Cardiac septum (tissue), 1 donor: ENCODE measurements around the gene C20orf144. TPM values are rescaled to one million over a fixed set of nuclear protein-coding genes. Genes with fewer than 3 reads are reported as not detected.
"Not testable (repeated sequence)": the region's sequence is repeated elsewhere in the genome, so short reads cannot be mapped to it uniquely, and the experiment has no call there.

ENCODE experiments used
- DNase-seq: peaks from one replicate; pipeline ENCODE4 v3.0.0-alpha.2; 2020; ENCODE audit warnings: low spot score
- intact Hi-C: fragments of 100-400 bp; cut with DNase I; formaldehyde crosslinking; loops from one replicate; pipeline ENCODE4 v1.14.0; 2022
- long read RNA-seq: library from polyadenylated mRNA; unstranded; transcript quantifications from one replicate; pipeline ENCODE4 v2.0.0, GENCODE V29; 2021
- total RNA-seq: library from RNA; stranded (reverse); fragmentation: NEBNext Ultra II Directional; extraction: Animal tissue kit (Norgen Biotek cat#: 25700); gene quantifications from one replicate; pipeline ENCODE4 v1.2.1, GENCODE V29; 2021
- donor health status: DM: no; HTN: no; CAD: no.

C20orf144 gene
- not detected for total RNA-seq
- long read RNA-seq = 0 reads

GRCh38 chr20:33662172-33662571 lies at the start of gene C20orf144:
C20orf144 (plus strand) TSS chr20:33662327; CDS start chr20:33662346, 19 bp downstream.
- intact Hi-C loops = no loop called here
- no peak for DNase-seq

DNA sequence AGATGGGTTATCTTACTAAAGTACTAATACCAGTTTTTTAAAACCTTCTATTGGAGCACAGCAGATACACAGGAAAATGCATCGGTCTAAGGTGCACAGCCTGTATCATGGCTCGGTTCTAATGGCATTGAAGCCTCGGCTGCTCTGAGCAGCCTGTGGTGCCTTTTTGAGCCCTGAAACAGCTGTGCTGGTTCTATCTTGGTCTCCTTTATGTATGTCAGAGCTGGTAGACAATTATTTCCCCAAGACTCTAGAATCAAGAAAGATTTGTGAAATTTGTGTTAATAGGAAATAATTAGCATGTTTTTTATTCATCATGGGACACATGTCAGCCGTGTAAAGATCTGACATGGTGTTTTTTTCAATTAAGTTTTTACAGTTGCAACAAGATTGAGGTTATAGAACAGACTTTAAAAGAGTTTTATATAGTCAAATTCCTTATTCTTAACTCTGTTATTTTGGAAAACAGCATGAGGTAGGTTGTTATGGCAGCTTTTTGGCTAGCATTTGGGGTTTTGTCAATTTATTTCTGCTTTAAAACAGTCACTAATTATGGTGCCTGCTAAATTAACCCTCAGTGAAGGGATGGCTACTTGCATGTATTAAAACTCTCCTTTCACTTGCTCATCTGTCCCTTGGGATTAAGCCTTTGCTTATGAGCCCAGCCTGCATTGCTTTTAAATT lies 40.3 kb upstream of the C20orf144 start:
- DNase-seq = no peak
- intact Hi-C loops = no loop called here

DNA sequence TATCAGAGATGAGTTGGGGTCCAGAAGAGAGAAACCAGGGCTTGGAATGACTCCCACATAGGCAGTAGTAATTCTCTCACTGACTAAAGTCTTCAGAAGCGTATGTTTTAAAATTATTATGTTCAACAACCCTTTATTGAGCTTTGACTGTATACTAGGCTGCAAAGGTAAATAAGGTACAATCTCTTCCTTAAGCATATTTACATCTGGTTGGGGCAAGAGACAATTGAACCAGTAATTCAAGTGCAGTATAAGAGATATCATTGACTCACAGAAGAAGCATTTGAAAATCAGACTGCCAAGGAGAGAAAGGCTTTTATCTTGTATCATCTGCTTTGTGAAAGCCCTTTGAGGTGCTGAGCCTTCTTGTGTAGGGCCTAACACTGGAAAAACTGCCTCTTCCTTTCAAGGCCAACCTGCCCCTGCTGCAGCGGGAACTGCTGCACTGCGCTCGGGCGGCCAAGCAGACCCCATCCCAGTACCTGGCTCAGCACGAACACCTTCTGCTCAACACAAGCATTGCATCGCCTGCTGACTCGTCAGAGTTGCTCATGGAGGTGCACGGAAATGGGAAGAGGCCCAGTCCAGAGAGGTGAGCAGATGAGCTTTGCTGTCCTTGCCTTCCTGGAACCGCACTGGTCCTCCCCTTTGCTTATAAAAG lies 39.3 kb upstream of the C20orf144 start:
- DNase-seq = no peak
- intact Hi-C loops = no loop called here

DNA sequence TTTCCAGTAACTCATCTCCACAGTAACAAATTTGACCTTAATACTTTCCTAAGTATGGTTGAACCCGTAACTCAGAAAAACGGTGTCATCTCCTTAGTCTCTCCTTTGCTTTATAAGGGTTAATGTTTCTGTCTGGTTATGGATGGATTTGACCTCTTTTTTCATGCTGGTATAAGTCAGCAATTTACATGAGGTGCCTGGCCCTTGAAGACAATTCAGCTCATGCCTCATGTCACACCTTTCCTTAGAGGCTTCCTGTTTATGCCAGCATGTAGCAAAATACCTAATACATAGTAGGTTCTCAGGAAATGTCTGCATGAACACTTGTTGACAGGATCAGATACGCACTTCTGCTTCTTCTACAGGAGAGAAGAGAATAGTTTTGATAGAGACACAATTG lies 37.7 kb upstream of the C20orf144 start:
- DNase-seq = no peak
- intact Hi-C loops = no loop called here

GRCh38 chr20:33626190-33626589 lies 35.9 kb upstream of the C20orf144 start:
- no peak for DNase-seq
- intact Hi-C loops = no loop called here

DNA sequence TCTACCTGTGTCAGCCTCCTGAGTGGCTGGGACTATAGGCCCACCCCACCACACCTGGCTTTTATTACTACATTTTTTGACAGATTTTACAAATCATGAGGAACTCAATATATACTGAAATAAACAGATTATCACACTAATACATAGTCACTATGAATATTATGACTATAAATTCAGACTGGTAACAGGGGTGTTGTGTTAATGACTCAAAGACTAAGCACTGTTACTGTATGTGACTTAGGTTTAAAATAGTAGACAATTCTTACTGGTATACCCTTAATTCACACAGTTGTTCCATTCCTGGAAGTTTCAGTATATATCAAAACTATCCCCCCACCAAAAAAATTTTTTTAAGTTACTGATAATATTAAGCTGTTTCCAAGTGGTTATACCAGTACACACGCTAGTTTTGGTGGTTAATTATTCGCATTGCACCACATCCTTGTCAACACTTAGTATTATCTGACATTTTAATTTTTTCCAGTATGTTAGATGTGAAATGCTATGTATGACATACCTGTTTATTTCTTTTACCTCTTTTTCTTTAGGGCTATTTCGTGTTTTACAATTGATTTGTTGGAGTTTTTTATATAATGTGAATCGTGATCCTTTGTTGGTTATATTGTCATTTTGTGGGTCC lies 34.4 kb upstream of the C20orf144 start:
- intact Hi-C loops = no loop called here
- DNase-seq = no peak

DNA sequence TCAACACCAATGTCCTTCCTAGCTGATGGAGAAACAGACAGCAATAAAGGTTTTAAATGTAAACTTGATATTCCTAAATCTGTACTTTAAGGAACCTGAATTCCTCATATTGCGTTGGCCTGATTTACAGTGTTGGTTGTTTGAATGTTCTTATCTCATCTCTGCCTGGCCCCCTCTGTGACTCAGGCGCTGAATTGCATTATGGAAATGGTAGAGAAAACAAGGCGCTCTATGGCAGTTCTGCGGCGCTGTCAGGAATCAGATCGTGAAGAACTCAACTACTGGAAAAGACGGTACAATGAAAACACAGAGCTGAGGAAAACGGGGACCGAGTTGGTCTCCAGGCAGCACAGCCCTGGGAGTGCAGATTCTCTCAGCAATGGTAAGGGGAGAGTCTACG lies 32.6 kb upstream of the C20orf144 start:
- intact Hi-C loops = no loop called here
- DNase-seq = no peak

- intact Hi-C loops = no loop called here
- no peak for DNase-seq
Observed at GRCh38 chr20:33629979-33630378, 32.1 kb upstream of the C20orf144 start.

- intact Hi-C loops = no loop called here
- DNase-seq = no peak
Observed at GRCh38 chr20:33630507-33630906, 31.6 kb upstream of the C20orf144 start.

DNA sequence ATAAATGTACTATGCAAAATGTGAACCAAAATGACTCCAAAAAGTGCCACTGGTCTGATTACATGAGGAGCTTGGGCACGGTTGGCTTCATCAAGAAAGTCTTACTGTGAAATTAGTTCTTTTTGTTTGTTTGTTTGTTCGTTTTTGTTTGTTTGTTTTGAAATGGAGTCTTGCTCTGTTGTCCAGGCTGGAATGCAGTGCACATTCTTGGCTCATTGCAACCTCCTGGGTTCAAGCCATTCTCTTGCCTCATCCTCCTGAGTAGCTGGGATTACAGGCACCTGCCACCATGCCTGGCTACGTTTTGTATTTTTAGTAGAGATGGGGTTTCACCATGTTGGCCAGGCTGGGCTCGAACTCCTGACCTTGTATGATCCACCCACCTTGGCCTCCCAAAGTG lies 30.2 kb upstream of the C20orf144 start:
- intact Hi-C loops, DNase-seq: not testable (repeated sequence)

DNA sequence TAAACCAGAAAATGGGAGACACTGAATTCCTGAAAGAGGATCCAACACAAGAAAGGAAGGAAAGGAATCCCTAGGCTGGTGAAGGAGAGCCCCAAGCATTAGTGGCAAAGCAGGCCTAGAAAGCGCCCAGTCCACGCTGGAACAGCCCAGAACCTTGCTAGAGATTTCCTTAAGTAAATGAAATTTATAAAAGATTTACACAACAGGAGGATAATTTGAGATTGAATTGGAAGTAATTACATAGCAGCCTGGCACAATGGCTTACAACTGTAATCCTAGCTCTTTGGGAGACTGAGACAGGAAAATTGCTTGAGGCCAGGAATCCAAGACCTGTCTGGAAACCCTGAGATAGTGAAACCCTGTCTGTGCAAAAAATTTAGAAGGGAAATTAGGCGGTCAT lies 26.8 kb upstream of the C20orf144 start:
- DNase-seq = no peak
- intact Hi-C loops = no loop called here

GRCh38 chr20:33636776-33637175 lies 25.4 kb upstream of the C20orf144 start:
- DNase-seq = no peak
- intact Hi-C loops = no loop called here

- intact Hi-C loops = no loop called here
- DNase-seq = no peak
Observed at GRCh38 chr20:33640287-33640686, 21.8 kb upstream of the C20orf144 start.

GRCh38 chr20:33644313-33645071 lies 17.6 kb upstream of the C20orf144 start:
- intact Hi-C loops = no loop called here
- no peak for DNase-seq

- no peak for DNase-seq
- intact Hi-C loops = no loop called here
Observed at GRCh38 chr20:33645072-33645358, 17.1 kb upstream of the C20orf144 start.

- intact Hi-C loops = no loop called here
- DNase-seq = no peak
Observed at GRCh38 chr20:33645396-33645795, 16.7 kb upstream of the C20orf144 start.

- DNase-seq = no peak
- intact Hi-C loops = no loop called here
Observed at GRCh38 chr20:33646191-33646590, 15.9 kb upstream of the C20orf144 start.

- DNase-seq, intact Hi-C loops: not testable (repeated sequence)
Observed at GRCh38 chr20:33646959-33647602, 15.0 kb upstream of the C20orf144 start.

GRCh38 chr20:33647603-33648395 lies 14.3 kb upstream of the C20orf144 start:
- no peak for DNase-seq
- intact Hi-C loops = no loop called here
